HG03378 (cell line): ENCODE measurements around the gene MYL6.
A peak's percentile ranks its signal among the peaks of the same experiment; 100 is the strongest.
"Not testable (repeated sequence)": the region's sequence is repeated elsewhere in the genome, so short reads cannot be mapped to it uniquely, and the experiment has no call there.

Experiments used
- ATAC-seq: cut with Tn5 transposase; IDR thresholded peaks from one replicate; pipeline ENCODE4 v1.9.1; 2021; ENCODE audit warnings: mild to moderate bottlenecking, moderate library complexity; ENCODE audit not compliant: unreplicated experiment

MYL6 gene

DNA sequence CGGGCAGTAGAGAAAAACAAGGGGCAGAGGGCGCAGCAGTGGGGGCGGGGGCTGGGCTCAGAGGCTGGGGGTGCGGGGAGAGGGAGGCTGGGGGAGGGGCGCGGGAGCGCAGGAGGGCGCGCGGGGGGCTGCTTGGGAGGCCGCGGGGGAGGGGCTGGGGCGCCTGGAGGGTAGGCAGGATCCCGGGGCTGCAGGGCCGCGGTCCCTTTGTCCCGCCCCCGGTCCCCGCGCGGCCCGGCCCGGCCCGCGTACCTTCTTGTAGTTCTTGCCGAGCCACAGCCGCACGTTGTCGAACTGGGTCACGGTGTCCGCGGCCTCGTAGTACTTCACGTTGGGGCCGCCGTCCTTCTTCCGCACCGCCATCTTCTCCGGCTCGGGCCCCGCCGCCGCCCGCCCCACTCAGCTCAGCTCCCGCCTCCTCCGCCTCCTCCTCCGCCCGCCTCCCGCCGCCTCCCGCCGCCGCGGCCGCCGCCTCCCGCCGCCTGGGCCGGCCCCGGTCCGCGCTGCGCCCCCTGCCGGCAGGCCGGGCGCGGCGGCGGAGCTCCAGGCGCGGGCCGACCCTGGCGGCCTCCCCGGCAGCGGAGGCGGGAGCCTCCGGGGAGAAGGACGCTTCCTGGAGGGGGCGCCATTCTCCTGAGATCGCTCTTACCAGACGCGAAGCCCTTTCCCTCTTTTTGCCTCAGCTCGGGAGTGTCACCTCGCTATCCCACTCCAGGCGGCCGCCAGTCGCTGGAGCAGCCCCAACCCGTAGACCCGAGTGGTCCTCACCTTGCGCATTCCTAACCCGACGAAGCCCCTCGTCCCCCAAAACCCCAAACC lies 31.1 kb downstream of the MYL6 start, which contains the start of gene SMARCC2:
TSS of gene SMARCC2 (minus strand) at position 385 of the 819 bp plus-strand sequence. CDS start at position 363, 22 bp downstream.
- ATAC-seq = peak; percentile 35

DNA sequence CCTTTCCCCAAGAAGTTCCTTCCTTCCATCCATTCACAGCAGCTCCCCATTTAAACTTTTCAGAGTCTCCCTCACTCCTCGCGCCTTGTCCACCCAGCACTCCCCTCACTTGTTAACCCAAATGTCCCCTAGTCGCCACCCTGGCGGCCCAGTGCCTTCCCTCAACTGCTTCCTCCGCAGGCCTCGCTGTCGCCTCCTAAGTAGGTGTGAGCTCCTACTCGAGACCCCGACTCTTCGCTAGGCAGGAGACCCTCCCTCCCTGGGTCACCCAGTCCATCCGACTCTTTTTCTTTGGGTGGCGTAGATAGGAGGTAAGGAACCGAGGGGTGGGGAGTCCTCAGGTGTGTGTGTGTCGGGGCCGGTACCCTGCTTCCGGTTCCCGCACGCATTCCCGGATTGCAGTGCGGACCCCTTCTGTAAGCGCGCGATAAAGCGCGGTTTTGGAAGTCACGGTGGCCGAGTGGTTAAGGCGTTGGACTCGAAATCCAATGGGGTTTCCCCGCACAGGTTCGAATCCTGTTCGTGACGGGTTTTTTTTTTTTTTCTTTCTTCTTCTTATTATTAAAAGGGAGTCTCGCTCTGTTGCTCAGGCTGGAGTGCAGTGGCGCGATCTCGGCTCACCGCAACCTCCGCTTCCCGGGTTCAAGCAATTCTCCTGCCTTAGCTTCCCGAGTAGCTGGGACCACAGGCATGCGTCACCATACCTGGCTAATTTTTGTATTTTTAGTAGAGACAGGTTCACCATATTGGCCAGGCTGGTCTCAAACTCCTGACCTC lies 31.9 kb downstream of the MYL6 start:
- ATAC-seq = peak; percentile 40

DNA sequence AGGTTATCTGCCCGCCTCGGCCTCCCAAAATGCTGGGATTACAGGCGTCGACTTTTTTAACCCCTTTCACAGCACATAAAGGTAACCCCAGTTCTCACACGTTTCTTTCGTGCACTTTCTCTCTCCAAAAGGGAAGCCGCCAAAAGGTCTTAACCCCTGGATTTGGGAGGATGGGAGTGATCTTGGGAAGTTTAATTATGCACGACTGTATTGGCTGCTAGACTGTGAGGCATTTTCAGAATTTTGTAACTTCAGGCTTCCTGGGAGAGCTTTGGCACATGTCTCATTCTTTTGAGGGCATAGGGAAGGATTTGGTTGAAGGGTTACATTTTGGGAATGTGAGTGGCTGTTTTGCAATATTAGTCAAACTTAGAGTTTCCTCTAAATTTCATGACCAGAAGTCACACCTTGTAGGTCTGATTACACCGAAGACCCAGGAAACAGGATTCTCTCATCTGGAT lies 32.6 kb downstream of the MYL6 start:
- no peak for ATAC-seq

DNA sequence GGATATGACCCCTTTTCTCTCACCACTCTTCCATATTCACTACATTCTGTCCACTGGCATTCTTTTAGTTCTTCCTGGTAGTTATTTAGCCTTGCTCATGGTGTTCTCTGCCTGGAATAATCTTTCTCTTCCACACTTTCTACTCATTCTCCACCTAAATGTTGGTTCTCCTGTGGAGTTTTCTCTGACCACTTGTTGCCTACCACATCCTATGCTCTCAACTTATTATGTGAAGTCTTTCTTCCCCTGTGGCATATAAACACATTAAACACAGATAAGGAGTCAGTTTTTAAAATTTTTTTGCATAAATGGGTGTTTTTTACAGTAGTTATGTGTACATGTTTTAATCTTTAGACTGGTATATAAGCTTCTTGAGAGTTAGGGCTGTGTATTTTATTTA lies 34.4 kb downstream of the MYL6 start:
- no peak for ATAC-seq

- no peak for ATAC-seq
Measured at GRCh38 chr12:56193025-56193578, 34.9 kb downstream of the MYL6 start.

GRCh38 chr12:56196818-56197550 lies 38.8 kb downstream of the MYL6 start:
- not testable (repeated sequence) for ATAC-seq

- no peak for ATAC-seq
Measured at GRCh38 chr12:56197921-56198635, 39.9 kb downstream of the MYL6 start.

DNA sequence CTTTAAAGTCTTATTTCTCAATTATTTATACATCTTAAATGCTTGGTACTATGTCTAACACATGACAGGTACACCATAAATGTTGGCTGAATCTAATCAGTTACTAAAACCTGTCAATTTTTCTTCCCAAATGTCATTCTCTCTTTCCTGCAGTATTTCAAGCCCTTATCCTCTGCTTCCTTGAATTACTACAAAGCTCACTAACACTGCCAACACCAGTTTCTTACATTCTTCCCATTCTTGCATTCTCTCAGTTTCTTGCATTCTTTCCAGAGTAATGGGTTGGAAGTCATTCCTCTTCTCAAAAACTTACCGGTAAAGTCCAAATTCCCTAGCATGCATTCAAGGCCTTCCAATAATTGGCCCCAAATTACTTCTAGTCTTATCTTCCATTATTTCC lies 40.7 kb downstream of the MYL6 start:
- no peak for ATAC-seq

GRCh38 chr12:56202366-56202765 lies 44.2 kb downstream of the MYL6 start:
- no peak for ATAC-seq

DNA sequence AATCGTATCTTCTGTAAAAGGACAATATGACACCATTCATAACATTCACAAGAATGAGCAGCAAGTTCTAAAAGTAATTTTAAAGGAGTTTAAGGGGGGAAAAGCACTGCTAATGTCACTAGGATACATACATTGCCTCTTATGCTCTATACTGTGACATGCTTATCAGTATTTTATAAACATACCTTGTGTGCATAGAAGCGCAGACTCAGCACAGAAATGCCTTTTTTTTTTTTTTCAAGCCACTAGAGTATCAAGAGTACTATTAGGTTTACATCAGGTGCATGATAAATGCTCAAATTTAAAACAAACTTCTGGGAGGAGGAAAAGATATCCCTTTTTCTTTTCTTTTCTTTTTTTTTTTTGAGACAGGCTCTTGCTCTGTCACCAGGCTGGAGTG lies 44.7 kb downstream of the MYL6 start:
- no peak for ATAC-seq

- no peak for ATAC-seq
Measured at GRCh38 chr12:56204275-56204674, 46.1 kb downstream of the MYL6 start.

- no peak for ATAC-seq
Measured at GRCh38 chr12:56205445-56205844, 47.3 kb downstream of the MYL6 start.

DNA sequence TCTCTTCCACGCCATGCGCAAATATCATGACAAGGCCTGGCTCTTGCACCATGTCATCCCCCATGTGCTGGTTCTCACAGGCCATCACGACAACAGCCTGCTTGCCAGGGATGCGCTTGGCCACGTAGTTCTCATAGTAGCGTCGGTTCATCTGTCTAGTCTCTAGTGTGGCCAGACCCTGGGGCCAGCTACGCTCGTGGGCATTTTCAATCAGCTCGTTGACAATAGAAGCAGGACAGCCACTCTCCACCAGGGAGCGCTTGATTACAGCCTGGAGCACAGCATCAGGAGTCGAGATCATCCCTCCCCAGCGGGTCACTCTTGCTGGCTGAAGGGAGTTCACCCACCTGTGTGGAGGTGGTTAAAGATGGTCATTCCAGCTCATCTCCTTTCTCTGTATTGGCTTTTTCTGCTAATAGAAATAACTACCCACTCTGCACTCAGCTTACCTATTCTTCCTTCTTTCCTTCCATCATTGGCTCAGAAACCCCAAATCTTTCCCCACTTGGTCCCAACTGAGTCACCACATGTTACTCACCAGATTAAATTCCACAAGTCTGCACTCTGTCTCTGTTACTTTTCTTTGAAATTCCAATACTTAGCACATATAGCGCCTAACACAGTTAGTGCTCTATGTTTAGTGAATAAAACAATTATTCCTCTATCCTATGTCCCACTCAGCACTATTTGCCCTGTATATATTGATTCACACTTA lies 48.5 kb downstream of the MYL6 start:
- no peak for ATAC-seq

GRCh38 chr12:56208006-56208405 lies 49.8 kb downstream of the MYL6 start:
- ATAC-seq = no peak
